PC-9 (cell line): ENCODE measurements around the gene DSG4. TPM values are rescaled to one million over a fixed set of nuclear protein-coding genes. Genes with fewer than 3 reads are reported as not detected.

Source experiments
- BruUV-seq: library from RNA; stranded (reverse); fragments of 400-500 nt; replicated peaks from 2 replicates; lab custom pipeline; 2021; lab: Mats Ljungman, UMichigan
- CTCF ChIA-PET: fragments of 300-600 bp; sonication (Branson Sonifier 250); formaldehyde crosslinking; loops from one replicate; lab custom pipeline; 2022; ENCODE audit warnings: antibody characterized with exemption; lab: Charles Lee
- POLR2A ChIA-PET: fragments of 300-600 bp; sonication (Branson Sonifier 250); formaldehyde crosslinking; loops from one replicate; lab custom pipeline; 2022; ENCODE audit warnings: antibody characterized with exemption; ENCODE audit not compliant: unreplicated experiment; lab: Charles Lee
- DNase-seq, 2 experiments: peaks; one replicate each; pipeline versions ENCODE4 v3.0.0 to v3.0.0-alpha.2; 2015 to 2022; ENCODE audit warnings: mixed read lengths in 1 of 2
- H2AFZ ChIP-seq: fragments of 200-600 bp; sonication (generic); 2 replicates; pipeline ENCODE4 v1.8.1; 2017; ENCODE audit warnings: antibody characterized with exemption
- H3F3A ChIP-seq: fragments of 200-600 bp; sonication (generic); 2 replicates; pipeline ENCODE4 v1.8.1; 2017; ENCODE audit warnings: antibody characterized with exemption, mild to moderate bottlenecking, low read depth; ENCODE audit not compliant: insufficient read depth
- H3K27ac ChIP-seq: fragments of 200-600 bp; sonication (generic); 2 replicates; pipeline ENCODE4 v1.6.1; 2016; ENCODE audit warnings: mixed run types
- H3K27me3 ChIP-seq: fragments of 200-600 bp; sonication (generic); 2 replicates; pipeline ENCODE4 v1.6.1; 2016; ENCODE audit warnings: low read depth, mixed run types; ENCODE audit not compliant: insufficient read depth
- H3K36me3 ChIP-seq: fragments of 200-600 bp; sonication (generic); 2 replicates; pipeline ENCODE4 v1.6.1; 2016; ENCODE audit warnings: low read depth, mixed run types
- H3K4me1 ChIP-seq: fragments of 200-600 bp; sonication (generic); replicated peaks from 2 replicates; pipeline ENCODE4 v1.6.1; 2016; ENCODE audit warnings: mixed run types; ENCODE audit not compliant: insufficient read depth
- H3K4me2 ChIP-seq: fragments of 200-600 bp; sonication (generic); 2 replicates; pipeline ENCODE4 v1.6.1; 2017; ENCODE audit warnings: mixed run types
- H3K4me3 ChIP-seq: fragments of 200-600 bp; sonication (generic); 2 replicates; pipeline ENCODE4 v1.6.1; 2016; ENCODE audit warnings: mixed run types
- H3K79me2 ChIP-seq: fragments of 200-600 bp; sonication (generic); 2 replicates; pipeline ENCODE4 v1.6.1; 2017; ENCODE audit warnings: low read depth, mixed run types
- H3K9me2 ChIP-seq: fragments of 200-600 bp; sonication (generic); 2 replicates; pipeline ENCODE4 v1.8.1; 2017; ENCODE audit warnings: mild to moderate bottlenecking; ENCODE audit not compliant: insufficient read depth
- H3K9me3 ChIP-seq: fragments of 200-600 bp; sonication (generic); 2 replicates; pipeline ENCODE4 v1.8.1; 2016; ENCODE audit warnings: low read depth; ENCODE audit not compliant: insufficient read depth
- H4K20me1 ChIP-seq: fragments of 200-600 bp; sonication (generic); 2 replicates; pipeline ENCODE4 v1.8.1; 2017; ENCODE audit not compliant: insufficient read depth
- CTCF ChIP-seq: fragments of 200-600 bp; sonication (generic); conservative IDR thresholded peaks from 2 replicates; pipeline ENCODE4 v1.6.1; 2017; ENCODE audit warnings: mixed run types, antibody characterized with exemption, mild to moderate bottlenecking, moderate library complexity
- EZH2 ChIP-seq: fragments of 200-600 bp; sonication (generic); IDR thresholded peaks from 2 replicates; pipeline ENCODE4 v1.8.0; 2017; ENCODE audit warnings: antibody characterized with exemption, low read depth
- intact Hi-C: fragments of 100-400 bp; cut with micrococcal nuclease; formaldehyde crosslinking; loops from one replicate; pipeline ENCODE4 v1.10.0; 2022; ENCODE audit not compliant: unreplicated experiment
- total RNA-seq: library from RNA; stranded (reverse); gene quantifications from 2 replicates; pipeline ENCODE4 v1.2.3, GENCODE V29; 2021

The DSG4 gene
- total RNA-seq, 1 experiment from 2014 or later: not detected

DNA sequence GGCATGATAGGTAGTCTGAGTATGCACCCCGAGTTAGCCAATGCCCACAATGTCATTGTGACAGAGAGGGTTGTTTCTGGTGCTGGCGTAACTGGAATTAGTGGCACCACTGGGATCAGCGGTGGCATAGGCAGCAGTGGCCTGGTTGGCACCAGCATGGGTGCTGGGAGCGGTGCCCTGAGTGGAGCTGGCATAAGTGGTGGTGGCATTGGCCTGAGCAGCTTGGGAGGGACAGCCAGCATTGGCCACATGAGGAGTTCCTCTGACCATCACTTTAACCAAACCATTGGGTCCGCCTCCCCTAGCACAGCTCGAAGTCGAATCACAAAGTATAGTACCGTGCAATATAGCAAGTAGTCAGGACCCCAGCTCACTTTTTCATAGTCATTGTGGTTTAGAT, 21.6 kb upstream of the DSG4 start:
- H3K27ac ChIP-seq: no peak overlapping the region
- no peaks in the 10 kb centered on the region for H3K4me1 ChIP-seq
- intact Hi-C loops: no loop called here
- BruUV-seq: no TSS peak
- ChIA-PET CTCF (no interaction called here), POLR2A (no interaction called here)
- H3K36me3 ChIP-seq: no peaks in the 10 kb centered on the region
- TF ChIP-seq CTCF (no peak), EZH2 (no peak)
- H3K79me2 ChIP-seq: no peaks in the 10 kb centered on the region
- H4K20me1 ChIP-seq: no peaks in the 10 kb centered on the region
- H3F3A ChIP-seq: no peaks in the 10 kb centered on the region
- no peak overlapping the region for H3K4me3 ChIP-seq
- no peaks in the 10 kb centered on the region for H3K9me3 ChIP-seq
- H2AFZ ChIP-seq: no peak overlapping the region
- no peak overlapping the region for H3K4me2 ChIP-seq
- no peak for DNase-seq
- H3K9me2 ChIP-seq: no peaks in the 10 kb centered on the region
- no peaks in the 10 kb centered on the region for H3K27me3 ChIP-seq

DNA sequence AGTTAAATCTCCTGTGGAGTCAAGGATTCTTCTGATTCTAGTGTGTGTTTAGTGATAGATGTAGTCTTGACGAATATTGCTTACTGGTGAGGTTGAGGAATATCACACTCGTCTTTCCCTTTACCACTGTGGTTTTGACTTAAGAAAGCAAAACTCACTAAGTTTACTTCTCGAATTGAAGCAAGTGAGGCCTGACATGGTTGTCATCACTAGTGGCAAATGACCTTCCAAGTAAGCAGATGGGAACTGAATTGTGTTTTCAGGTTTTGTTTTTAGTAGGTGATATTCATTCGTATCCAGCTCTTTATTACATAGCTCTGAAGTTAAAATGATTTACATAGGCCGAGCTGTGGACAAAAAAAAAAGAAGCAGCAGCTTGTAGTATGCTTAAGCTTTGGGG, 20.6 kb upstream of the DSG4 start:
- H3K79me2 ChIP-seq: no peaks in the 10 kb centered on the region
- H3F3A ChIP-seq: no peaks in the 10 kb centered on the region
- H3K27me3 ChIP-seq: no peaks in the 10 kb centered on the region
- H3K4me2 ChIP-seq: no peak overlapping the region
- intact Hi-C loops: no loop called here
- no peak for TF ChIP-seq CTCF
- TF ChIP-seq EZH2: no peak
- no peaks in the 10 kb centered on the region for H3K4me1 ChIP-seq
- ChIA-PET POLR2A (no interaction called here), CTCF (no interaction called here)
- H3K9me2 ChIP-seq: no peaks in the 10 kb centered on the region
- no peak overlapping the region for H2AFZ ChIP-seq
- BruUV-seq: no TSS peak
- no peaks in the 10 kb centered on the region for H4K20me1 ChIP-seq
- H3K27ac ChIP-seq: no peak overlapping the region
- no peak for DNase-seq
- H3K4me3 ChIP-seq: no peak overlapping the region
- H3K36me3 ChIP-seq: no peaks in the 10 kb centered on the region
- no peaks in the 10 kb centered on the region for H3K9me3 ChIP-seq

- H3K4me2 ChIP-seq: no peak overlapping the region
- DNase-seq: no peak
- no TSS peak for BruUV-seq
- no peaks in the 10 kb centered on the region for H3K36me3 ChIP-seq
- no peaks in the 10 kb centered on the region for H4K20me1 ChIP-seq
- no peaks in the 10 kb centered on the region for H3K27me3 ChIP-seq
- CTCF ChIA-PET: no interaction called here
- H3K27ac ChIP-seq: no peak overlapping the region
- H3K9me2 ChIP-seq: no peaks in the 10 kb centered on the region
- no peaks in the 10 kb centered on the region for H3F3A ChIP-seq
- no peak overlapping the region for H3K4me3 ChIP-seq
- H3K79me2 ChIP-seq: no peaks in the 10 kb centered on the region
- H2AFZ ChIP-seq: no peak overlapping the region
- POLR2A ChIA-PET: no interaction called here
- no peaks in the 10 kb centered on the region for H3K9me3 ChIP-seq
- intact Hi-C loops: no loop called here
- no peak for TF ChIP-seq EZH2
- TF ChIP-seq CTCF: no peak
- H3K4me1 ChIP-seq: no peaks in the 10 kb centered on the region
Observed at GRCh38 chr18:31364190-31364589, 12.4 kb upstream of the DSG4 start.
